SU-DHL-6 (cell line): ENCODE results near the gene PRLHR.

ENCODE experiments used
- EZH2phosphoT487 ChIP-seq: fragments of 200-600 bp; sonication (generic), shearing (Covaris generic); conservative IDR thresholded peaks from 2 replicates; pipeline ENCODE4 v1.6.1; 2018; ENCODE audit warnings: mild to moderate bottlenecking, antibody characterized with exemption, low read length, moderate library complexity, mixed read lengths
- TF ChIP-seq, protein P1 (sequence below): fragments of 200-600 bp; sonication (generic); IDR thresholded peaks from one replicate; pipeline ENCODE4 v1.5.1; 2017; ENCODE audit warnings: antibody characterized with exemption, mild to moderate bottlenecking, low read length, moderate library complexity; ENCODE audit not compliant: insufficient read depth, poor library complexity, severe bottlenecking

GRCh38 chr10:118572256-118573041, 23.0 kb downstream of the PRLHR start:
- TF ChIP-seq, protein P1, sequence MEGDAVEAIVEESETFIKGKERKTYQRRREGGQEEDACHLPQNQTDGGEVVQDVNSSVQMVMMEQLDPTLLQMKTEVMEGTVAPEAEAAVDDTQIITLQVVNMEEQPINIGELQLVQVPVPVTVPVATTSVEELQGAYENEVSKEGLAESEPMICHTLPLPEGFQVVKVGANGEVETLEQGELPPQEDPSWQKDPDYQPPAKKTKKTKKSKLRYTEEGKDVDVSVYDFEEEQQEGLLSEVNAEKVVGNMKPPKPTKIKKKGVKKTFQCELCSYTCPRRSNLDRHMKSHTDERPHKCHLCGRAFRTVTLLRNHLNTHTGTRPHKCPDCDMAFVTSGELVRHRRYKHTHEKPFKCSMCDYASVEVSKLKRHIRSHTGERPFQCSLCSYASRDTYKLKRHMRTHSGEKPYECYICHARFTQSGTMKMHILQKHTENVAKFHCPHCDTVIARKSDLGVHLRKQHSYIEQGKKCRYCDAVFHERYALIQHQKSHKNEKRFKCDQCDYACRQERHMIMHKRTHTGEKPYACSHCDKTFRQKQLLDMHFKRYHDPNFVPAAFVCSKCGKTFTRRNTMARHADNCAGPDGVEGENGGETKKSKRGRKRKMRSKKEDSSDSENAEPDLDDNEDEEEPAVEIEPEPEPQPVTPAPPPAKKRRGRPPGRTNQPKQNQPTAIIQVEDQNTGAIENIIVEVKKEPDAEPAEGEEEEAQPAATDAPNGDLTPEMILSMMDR = no peak
- TF ChIP-seq EZH2phosphoT487 = no peak
